ENCODE results near the gene ABCB9. TPM values are rescaled to one million over a fixed set of nuclear protein-coding genes. Genes with fewer than 3 reads are reported as not detected.
A peak's percentile ranks its signal among the peaks of the same experiment; 100 is the strongest.

The ABCB9 gene
- total RNA-seq, 1 experiment from 2014 or later, result 4.6 TPM

DNA sequence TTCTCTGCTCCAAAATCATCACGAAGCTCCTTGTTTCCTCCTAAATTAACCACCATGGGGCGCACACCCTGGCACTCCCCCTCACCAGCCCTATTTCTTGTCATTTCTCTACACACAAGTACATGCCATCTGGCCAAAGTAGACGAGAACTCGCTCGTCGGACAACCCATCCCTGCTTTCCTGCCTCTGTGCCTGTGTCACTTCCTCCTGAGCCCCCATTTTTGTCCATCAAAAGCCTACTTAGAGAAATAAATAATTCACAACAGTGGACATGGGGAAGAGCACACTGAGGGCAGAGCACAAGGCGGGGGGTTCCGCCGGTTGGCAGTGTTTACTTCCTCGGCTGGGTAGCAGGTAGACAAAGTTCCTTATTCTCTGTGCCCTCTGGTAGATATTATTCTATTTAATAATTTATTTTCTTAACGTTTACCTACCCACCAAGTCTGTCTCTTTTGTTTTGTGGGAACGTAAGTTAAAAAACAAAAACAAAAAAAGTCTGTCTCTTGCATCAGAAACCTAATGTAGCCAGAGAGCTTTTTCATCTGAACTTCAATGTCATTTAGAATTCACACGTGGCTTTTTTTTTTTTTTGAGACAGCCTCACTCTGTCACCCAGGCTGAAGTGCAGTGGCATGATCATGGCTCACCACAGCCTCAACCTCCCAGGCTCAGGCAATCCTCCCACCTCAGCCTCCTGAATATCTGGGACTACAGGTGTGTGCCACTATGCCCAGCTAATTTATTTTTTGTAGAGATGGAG lies 76.3 kb downstream of the ABCB9 start:
- Histone ChIP-seq H3K18ac (ENCODE audit: insufficient read length, low read depth, low read length) (no peak overlapping the region), H3K4ac (ENCODE audit: low read depth, low read length) (no peak overlapping the region), H3K4me2 (ENCODE audit: insufficient read depth, insufficient read length, low read length) (no peak overlapping the region), H3K27ac (ENCODE audit: insufficient read length, low read depth, low read length) (no peak overlapping the region), H3K14ac (ENCODE audit: insufficient read depth, low read length) (no peak overlapping the region), H3K4me1 (ENCODE audit: insufficient read depth, low read length) (peaks cover 8% of the 10 kb centered on the region), H2BK15ac (ENCODE audit: low read depth, low read length) (no peak overlapping the region), H3K27me3 (ENCODE audit: insufficient read depth, low read length) (peaks cover 1% of the 10 kb centered on the region; the same call in 1 of the 2 replicates), H3K9me3 (ENCODE audit: control insufficient read depth, low read depth, low read length) (no peaks in the 10 kb centered on the region), H2AK5ac (ENCODE audit: insufficient read length, low read length) (no peak overlapping the region), H2BK120ac (ENCODE audit: low read depth, low read length, poor library complexity, severe bottlenecking) (no peak overlapping the region), H2AFZ (ENCODE audit: low read length) (no peak overlapping the region), H2BK12ac (ENCODE audit: insufficient read length, low read depth, low read length) (no peak overlapping the region), H3K79me2 (ENCODE audit: insufficient read depth, low read length) (no peaks in the 10 kb centered on the region), H3K9ac (ENCODE audit: extremely low read depth, insufficient read length, low read length) (no peak overlapping the region), H4K91ac (ENCODE audit: insufficient read length, low read depth, low read length) (no peak overlapping the region), H3K23ac (ENCODE audit: insufficient read length, low read depth, low read length) (no peak overlapping the region), H3K23me2 (ENCODE audit: insufficient read length, low read depth, low read length, poor library complexity, severe bottlenecking) (peaks cover under 1% of the 10 kb centered on the region), H2BK5ac (ENCODE audit: insufficient read length, low read length) (no peak overlapping the region), H4K20me1 (ENCODE audit: control insufficient read depth, insufficient read depth, insufficient read length) (no peaks in the 10 kb centered on the region), H4K5ac (ENCODE audit: insufficient read length, low read depth, low read length) (no peak overlapping the region), H2BK20ac (ENCODE audit: low read depth, low read length, poor library complexity, severe bottlenecking) (no peak overlapping the region), H3K79me1 (ENCODE audit: insufficient read depth, low read depth, low read length, poor library complexity, severe bottlenecking) (peaks cover 2% of the 10 kb centered on the region), H4K8ac (replicated peaks; ENCODE audit: insufficient read length, low read depth, low read length) (no peak overlapping the region), H3K56ac (ENCODE audit: insufficient read length, low read depth, low read length) (no peak overlapping the region), H3T11ph (ENCODE audit: low read length) (no peak overlapping the region)
- H3K27me3 Mint-ChIP-seq (ENCODE audit: low read depth), result peaks cover 78% of the 10 kb centered on the region
- no peak overlapping the region; a peak in 1 of 5 replicates for H3K4me3 Mint-ChIP-seq
- H3K4me1 Mint-ChIP-seq, result peaks cover 68 to 79% of the 10 kb centered on the region in 2 experiments
- H3K9me3 Mint-ChIP-seq, result no peaks in the 10 kb centered on the region
- no peaks in the 10 kb centered on the region for H3K36me3 Mint-ChIP-seq (ENCODE audit: insufficient read depth in 1 of 3, low read depth in 3 of 3)
- H3K27ac Mint-ChIP-seq, result peak overlapping the region in 1 of 3 experiments; percentile 51; a peak in 1 of 7 replicates
- no CpG with 5 or more reads among the region's 13 CpGs for WGBS (ENCODE audit: extremely low coverage, insufficient read length, low lambda C conversion rate)
- TF ChIP-seq CTCF (conservative IDR thresholded peaks at IDR 0.05), result no peak
- DNase-seq, result no peak
